ENCODE data around the gene HSD17B2. TPM values are rescaled to one million over a fixed set of nuclear protein-coding genes. Genes with fewer than 3 reads are reported as not detected.

The HSD17B2 gene
- total and polyA plus RNA-seq, 2 donors from 2014 or later: 0.79 to 1.8 TPM

GRCh38 chr16:82134846-82135245, 99.8 kb downstream of the HSD17B2 start:
- Histone ChIP-seq H3K4me3 (ENCODE audit: low read length in 3 of 3) (no peak overlapping the region), H3K9me3 (ENCODE audit: control insufficient read depth in 2 of 3, insufficient read depth in 1 of 3, low read length in 3 of 3) (no peaks in the 10 kb centered on the region), H3K27ac (ENCODE audit: low read depth in 2 of 2, low read length in 2 of 2) (no peak overlapping the region), H3K9ac (ENCODE audit: low read length in 3 of 3) (no peak overlapping the region), H3K36me3 (ENCODE audit: control insufficient read depth in 2 of 3, insufficient read depth in 3 of 3, low read length in 3 of 3) (no peaks in the 10 kb centered on the region), H3K4me1 (ENCODE audit: control insufficient read depth in 2 of 3, insufficient read depth in 2 of 3, low read depth in 1 of 3, low read length in 3 of 3) (peaks cover 0 to 4% (median 0%) of the 10 kb centered on the region in 3 donors), H3K27me3 (ENCODE audit: control insufficient read depth, insufficient read depth, low read length) (no peaks in the 10 kb centered on the region)
- intact Hi-C loops (cut with DNase I): no loop called here
- FAIRE-seq (no peak), DNase-seq (no peak)
- no peak for TF ChIP-seq CTCF (IDR thresholded peaks at IDR 0.05; ENCODE audit: borderline replicate concordance, extremely low read depth, insufficient read depth)

- intact Hi-C loops (cut with DNase I): no loop called here
- Histone ChIP-seq H3K4me1 (ENCODE audit: control insufficient read depth in 2 of 3, insufficient read depth in 2 of 3, low read depth in 1 of 3, low read length in 3 of 3) (peaks cover 0 to 4% (median 0%) of the 10 kb centered on the region in 3 donors), H3K27me3 (ENCODE audit: control insufficient read depth, insufficient read depth, low read length) (no peaks in the 10 kb centered on the region), H3K27ac (ENCODE audit: low read depth in 2 of 2, low read length in 2 of 2) (no peak overlapping the region), H3K9me3 (ENCODE audit: control insufficient read depth in 2 of 3, insufficient read depth in 1 of 3, low read length in 3 of 3) (no peaks in the 10 kb centered on the region), H3K36me3 (ENCODE audit: control insufficient read depth in 2 of 3, insufficient read depth in 3 of 3, low read length in 3 of 3) (no peaks in the 10 kb centered on the region), H3K9ac (ENCODE audit: low read length in 3 of 3) (no peak overlapping the region), H3K4me3 (ENCODE audit: low read length in 3 of 3) (no peak overlapping the region)
- peak; percentile 88 for FAIRE-seq
- peak in 3 of 5 donors; percentile 41 to 82 (median 77) for DNase-seq
- TF ChIP-seq CTCF (IDR thresholded peaks at IDR 0.05; ENCODE audit: borderline replicate concordance, extremely low read depth, insufficient read depth): no peak
These were observed 100.8 kb downstream of the HSD17B2 start for GRCh38 chr16:82135844-82136243.

GRCh38 chr16:82136956-82137821, 102.1 kb downstream of the HSD17B2 start:
- DNase-seq (peak in 1 of 5 donors; percentile 25), FAIRE-seq (no peak)
- H3K27me3 ChIP-seq (ENCODE audit: control insufficient read depth, insufficient read depth, low read length): no peaks in the 10 kb centered on the region
- TF ChIP-seq CTCF (IDR thresholded peaks at IDR 0.05; ENCODE audit: borderline replicate concordance, extremely low read depth, insufficient read depth): no peak
- H3K4me1 ChIP-seq (ENCODE audit: control insufficient read depth in 2 of 3, insufficient read depth in 2 of 3, low read depth in 1 of 3, low read length in 3 of 3): peaks cover 0 to 4% (median 0%) of the 10 kb centered on the region in 3 donors
- intact Hi-C loops (cut with DNase I): no loop called here
- H3K36me3 ChIP-seq (ENCODE audit: control insufficient read depth in 2 of 3, insufficient read depth in 3 of 3, low read length in 3 of 3): no peaks in the 10 kb centered on the region
- no peak overlapping the region for H3K9ac ChIP-seq (ENCODE audit: low read length in 3 of 3)
- H3K9me3 ChIP-seq (ENCODE audit: control insufficient read depth in 2 of 3, insufficient read depth in 1 of 3, low read length in 3 of 3): no peaks in the 10 kb centered on the region
- H3K27ac ChIP-seq (ENCODE audit: low read depth in 2 of 2, low read length in 2 of 2): no peak overlapping the region
- no peak overlapping the region for H3K4me3 ChIP-seq (ENCODE audit: low read length in 3 of 3)

Data from kidney (tissue), 14 donors.